MCF 10A (cell line): ENCODE results near the gene PCYT2. TPM values are rescaled to one million over a fixed set of nuclear protein-coding genes. Genes with fewer than 3 reads are reported as not detected.

ENCODE experiments used
- BruUV-seq: library from RNA; stranded (reverse); fragments of 400-500 nt; replicated peaks from 2 replicates; lab custom pipeline; 2021; lab: Mats Ljungman, UMichigan
- CTCF ChIA-PET: fragments of 300-600 bp; sonication (Branson Sonifier 250); formaldehyde crosslinking; extraction: SDS; loops from one replicate; lab custom pipeline; 2021; ENCODE audit warnings: antibody characterized with exemption, inconsistent platforms; lab: Yijun Ruan, JAX
- POLR2A ChIA-PET: fragments of 300-600, 350-650 bp; sonication (Branson Sonifier 250); formaldehyde crosslinking; extraction: SDS; loops from one replicate; lab custom pipeline; 2020; ENCODE audit warnings: antibody characterized with exemption, inconsistent platforms; lab: Yijun Ruan, JAX
- DNase-seq: peaks from one replicate; pipeline ENCODE4 v3.0.0-alpha.2; 2018; ENCODE audit not compliant: unreplicated experiment
- H3K27ac Mint-ChIP-seq: one replicate; pipeline ENCODE4 v1.8.0; 2022; ENCODE audit warnings: mild to moderate bottlenecking, low read depth, mixed read lengths; ENCODE audit not compliant: unreplicated experiment
- H3K27me3 Mint-ChIP-seq: one replicate; pipeline ENCODE4 v1.8.0; 2022; ENCODE audit warnings: mixed read lengths; ENCODE audit not compliant: insufficient read depth, unreplicated experiment
- H3K36me3 Mint-ChIP-seq: one replicate; pipeline ENCODE4 v1.8.0; 2022; ENCODE audit warnings: mild to moderate bottlenecking, moderate library complexity, mixed read lengths; ENCODE audit not compliant: insufficient read depth, unreplicated experiment
- H3K4me1 Mint-ChIP-seq: one replicate; pipeline ENCODE4 v1.8.0; 2022; ENCODE audit warnings: mixed read lengths; ENCODE audit not compliant: insufficient read depth, unreplicated experiment
- H3K4me3 Mint-ChIP-seq: one replicate; pipeline ENCODE4 v1.8.0; 2022; ENCODE audit warnings: mild to moderate bottlenecking, moderate library complexity, mixed read lengths; ENCODE audit not compliant: unreplicated experiment
- H3K9me3 Mint-ChIP-seq: one replicate; pipeline ENCODE4 v1.8.0; 2022; ENCODE audit warnings: mixed read lengths; ENCODE audit not compliant: unreplicated experiment
- intact Hi-C: fragments of 100-400 bp; cut with micrococcal nuclease; formaldehyde crosslinking; loops from 2 replicates; pipeline ENCODE4 v1.14.1; 2022
- total RNA-seq: library from RNA; stranded (reverse); gene quantifications from 2 replicates; pipeline ENCODE4 v1.2.3, GENCODE V29; 2022
- TF ChIP-seq, protein P1 (sequence below): fragments of 200-600 bp; IDR thresholded peaks from one replicate; pipeline ENCODE4 v1.8.0; 2022; ENCODE audit warnings: antibody characterized with exemption, mild to moderate bottlenecking; ENCODE audit not compliant: unreplicated experiment

Gene PCYT2
- total RNA-seq, 1 experiment from 2014 or later, result 26.8 TPM

- peak; percentile 82 for DNase-seq
- peak overlapping the region; percentile 76 for H3K27ac Mint-ChIP-seq
- ChIA-PET CTCF (no interaction called here), POLR2A (interaction anchor here (0.6 to 2.8 kb wide), 18 partner anchors 10 to 621 kb away, joined by 3 to 59 read pairs (median 4); partner anchors contain the start of genes ARHGDIA, ARL16, CENPX and DUS1L)
- TF ChIP-seq, protein P1, sequence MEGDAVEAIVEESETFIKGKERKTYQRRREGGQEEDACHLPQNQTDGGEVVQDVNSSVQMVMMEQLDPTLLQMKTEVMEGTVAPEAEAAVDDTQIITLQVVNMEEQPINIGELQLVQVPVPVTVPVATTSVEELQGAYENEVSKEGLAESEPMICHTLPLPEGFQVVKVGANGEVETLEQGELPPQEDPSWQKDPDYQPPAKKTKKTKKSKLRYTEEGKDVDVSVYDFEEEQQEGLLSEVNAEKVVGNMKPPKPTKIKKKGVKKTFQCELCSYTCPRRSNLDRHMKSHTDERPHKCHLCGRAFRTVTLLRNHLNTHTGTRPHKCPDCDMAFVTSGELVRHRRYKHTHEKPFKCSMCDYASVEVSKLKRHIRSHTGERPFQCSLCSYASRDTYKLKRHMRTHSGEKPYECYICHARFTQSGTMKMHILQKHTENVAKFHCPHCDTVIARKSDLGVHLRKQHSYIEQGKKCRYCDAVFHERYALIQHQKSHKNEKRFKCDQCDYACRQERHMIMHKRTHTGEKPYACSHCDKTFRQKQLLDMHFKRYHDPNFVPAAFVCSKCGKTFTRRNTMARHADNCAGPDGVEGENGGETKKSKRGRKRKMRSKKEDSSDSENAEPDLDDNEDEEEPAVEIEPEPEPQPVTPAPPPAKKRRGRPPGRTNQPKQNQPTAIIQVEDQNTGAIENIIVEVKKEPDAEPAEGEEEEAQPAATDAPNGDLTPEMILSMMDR, result no peak
- no peaks in the 10 kb centered on the region for H3K27me3 Mint-ChIP-seq
- H3K4me3 Mint-ChIP-seq, result peak overlapping the region; percentile 87
- no peaks in the 10 kb centered on the region for H3K9me3 Mint-ChIP-seq
- no TSS peak for BruUV-seq
- peaks cover 64% of the 10 kb centered on the region for H3K36me3 Mint-ChIP-seq
- intact Hi-C loops, result loop anchor here (10.0 kb wide), 1 partner anchor 52 kb away; the partner anchor contains the start of gene P4HB
- peaks cover 37% of the 10 kb centered on the region for H3K4me1 Mint-ChIP-seq
Measured at GRCh38 chr17:81916234-81917001, 5.2 kb upstream of the PCYT2 start.

GRCh38 chr17:81915331-81915730 is 4.1 kb upstream of the PCYT2 start:
- CTCF ChIA-PET, result no interaction called here
- Mint-ChIP-seq H3K9me3 (no peaks in the 10 kb centered on the region), H3K27me3 (no peaks in the 10 kb centered on the region)

DNA sequence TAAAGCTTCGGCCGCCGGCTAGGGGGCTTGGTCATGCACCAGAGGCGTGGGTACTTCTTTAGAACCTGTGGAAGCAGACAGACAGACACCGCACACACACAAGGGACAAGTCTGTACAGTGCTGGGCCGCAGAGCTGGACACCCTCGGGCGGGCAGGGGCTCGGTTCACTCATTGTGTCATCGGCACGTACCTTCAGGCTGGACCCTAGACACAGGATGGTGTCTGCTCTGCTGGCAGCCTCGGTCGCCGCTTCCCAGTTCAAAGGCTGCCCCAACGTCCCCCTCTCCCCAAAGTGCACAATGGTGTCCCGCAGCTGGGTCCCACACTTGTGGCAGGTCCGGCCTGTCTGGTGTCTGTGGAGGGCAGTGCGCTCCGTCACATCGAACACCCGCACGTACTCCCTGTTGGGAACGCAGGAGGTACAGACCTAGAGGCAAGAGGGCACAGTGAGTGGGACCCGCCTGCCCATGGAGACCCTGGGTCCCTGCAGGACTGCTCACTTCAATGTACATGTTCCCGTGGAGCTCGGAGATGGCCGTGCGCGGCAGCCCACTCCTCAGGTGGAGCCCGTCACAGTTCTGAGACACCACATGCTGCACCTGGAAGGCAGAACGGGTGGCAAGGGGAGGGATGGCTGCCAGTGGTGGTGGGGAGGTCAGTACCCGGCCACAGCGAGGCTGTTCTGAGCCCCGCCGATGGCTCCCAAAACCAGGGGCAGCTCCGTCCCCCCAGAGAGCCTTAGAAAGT is 3.1 kb upstream of the PCYT2 start:
- H3K9me3 Mint-ChIP-seq, result no peaks in the 10 kb centered on the region
- peaks cover 37% of the 10 kb centered on the region for H3K4me1 Mint-ChIP-seq
- POLR2A ChIA-PET, result interaction anchor here (1.1 to 5.2 kb wide), 3 partner anchors 11 to 108 kb away, joined by 3 to 54 read pairs (median 9); partner anchors contain the start of genes CENPX, LRRC45 and MAFG
- intact Hi-C loops, result loop anchor here (10.0 kb wide), 1 partner anchor 49 kb away; the partner anchor contains the start of gene P4HB
- CTCF ChIA-PET, result interaction anchor here (0.6 to 1.4 kb wide), 4 partner anchors 9 to 109 kb away, joined by 3 to 7 read pairs (median 5); partner anchors contain the start of genes CENPX and MAFG
- TF ChIP-seq, protein P1, result no peak
- H3K27ac Mint-ChIP-seq, result no peak overlapping the region
- no TSS peak for BruUV-seq
- H3K4me3 Mint-ChIP-seq, result no peak overlapping the region
- peaks cover 55% of the 10 kb centered on the region for H3K36me3 Mint-ChIP-seq
- no peak for DNase-seq
- no peaks in the 10 kb centered on the region for H3K27me3 Mint-ChIP-seq

More at GRCh38 chr17:81915331-81915730, 4.1 kb upstream of the PCYT2 start:
- peaks cover 64% of the 10 kb centered on the region for H3K36me3 Mint-ChIP-seq
- no peak overlapping the region for H3K4me3 Mint-ChIP-seq
- BruUV-seq, result no TSS peak
- POLR2A ChIA-PET, result interaction anchor here (0.7 to 2.8 kb wide), 5 partner anchors 11 to 620 kb away, joined by 3 to 59 read pairs (median 4); partner anchors contain the start of gene MAFG
- intact Hi-C loops, result loop anchor here (10.0 kb wide), 1 partner anchor 51 kb away; the partner anchor contains the start of gene P4HB
- TF ChIP-seq, protein P1, result no peak
- H3K27ac Mint-ChIP-seq, result no peak overlapping the region
- DNase-seq, result no peak
- H3K4me1 Mint-ChIP-seq, result peaks cover 37% of the 10 kb centered on the region
